LNCAP (cell line): Measurements from ENCODE around the gene EIF4E.

Source experiments
- CTCF ChIP-seq: fragments of 450-650 bp; IDR thresholded peaks from 2 replicates; pipeline ENCODE4 v1.5.1; 2017; ENCODE audit warnings: mild to moderate bottlenecking

Gene EIF4E

GRCh38 chr4:98890702-98891455 is 38.1 kb downstream of the EIF4E start:
- no peak for TF ChIP-seq CTCF

- no peak for TF ChIP-seq CTCF
Measured at GRCh38 chr4:98887145-98887544, 41.8 kb downstream of the EIF4E start.

- no peak for TF ChIP-seq CTCF
Measured at GRCh38 chr4:98879515-98879914, 49.4 kb downstream of the EIF4E start.

- TF ChIP-seq CTCF, result no peak
Measured at GRCh38 chr4:98873059-98873458, 55.9 kb downstream of the EIF4E start.

- TF ChIP-seq CTCF, result no peak
Measured at GRCh38 chr4:98867648-98868047, 61.3 kb downstream of the EIF4E start.

GRCh38 chr4:98865059-98865458 is 63.9 kb downstream of the EIF4E start:
- no peak for TF ChIP-seq CTCF

- no peak for TF ChIP-seq CTCF
Measured at GRCh38 chr4:98864560-98864959, 64.4 kb downstream of the EIF4E start.

GRCh38 chr4:98862371-98862770 is 66.6 kb downstream of the EIF4E start:
- no peak for TF ChIP-seq CTCF
